SK-N-MC (cell line): Measurements from ENCODE around the gene AREL1.

ENCODE experiments used
- EZH2 ChIP-seq: fragments of 200-600 bp; sonication (generic); IDR thresholded peaks from one replicate; pipeline ENCODE4 v1.6.1; 2017; ENCODE audit warnings: antibody characterized with exemption
- POLR2AphosphoS5 ChIP-seq: IDR thresholded peaks from 2 replicates; pipeline ENCODE4 v1.6.1; 2012; ENCODE audit warnings: mild to moderate bottlenecking, low read depth, low read length, borderline replicate concordance

- TF ChIP-seq EZH2: no peak
- no peak for TF ChIP-seq POLR2AphosphoS5
These were observed 101.1 kb downstream of the AREL1 start, which contains the start of gene LTBP2 for GRCh38 chr14:74611650-74612349.
